Keratinocyte (primary cell): ENCODE measurements around the gene BANP. TPM values are rescaled to one million over a fixed set of nuclear protein-coding genes. Genes with fewer than 3 reads are reported as not detected.
"Not testable (repeated sequence)": the region's sequence is repeated elsewhere in the genome, so short reads cannot be mapped to it uniquely, and the experiment has no call there.

Experiments
- DNase-seq: peaks from one replicate; pipeline ENCODE4 v3.0.0-alpha.2; 2011; ENCODE audit warnings: low read depth, missing footprints, low spot score
- FAIRE-seq: peaks from 2 replicates; lab custom pipeline; 2011; peaks lifted over from hg19 to GRCh38; lab: Jason Lieb, UNC
- H2AFZ ChIP-seq: 2 replicates; pipeline ENCODE4 v1.6.0; 2012; ENCODE audit warnings: low read length, control low read depth, inconsistent platforms; ENCODE audit not compliant: control insufficient read depth
- H3K27ac ChIP-seq: 2 replicates; pipeline ENCODE4 v1.5.1; 2011; ENCODE audit warnings: low read length; ENCODE audit not compliant: control insufficient read depth, insufficient read depth
- H3K27me3 ChIP-seq: 3 replicates; pipeline ENCODE4 v1.6.0; 2011; ENCODE audit warnings: low read length; ENCODE audit not compliant: control insufficient read depth, insufficient read depth; ENCODE audit errors: extremely low read depth
- H3K36me3 ChIP-seq, 2 experiments: 2 replicates in 1 of 2; 3 replicates in 1 of 2; pipeline ENCODE4 v1.5.1; 2011; ENCODE audit warnings: low read length in 2 of 2, mild to moderate bottlenecking in 1 of 2; ENCODE audit not compliant: control insufficient read depth in 2 of 2, insufficient read depth in 2 of 2; ENCODE audit errors: extremely low read depth in 1 of 2
- H3K4me1 ChIP-seq: 3 replicates; pipeline ENCODE4 v1.5.1; 2011; ENCODE audit warnings: low read length; ENCODE audit not compliant: control insufficient read depth, insufficient read depth; ENCODE audit errors: extremely low read depth
- H3K4me2 ChIP-seq: 3 replicates; pipeline ENCODE4 v1.6.0; 2011; ENCODE audit warnings: low read depth, low read length; ENCODE audit not compliant: control insufficient read depth, insufficient read depth; ENCODE audit errors: extremely low read depth
- H3K4me3 ChIP-seq, 3 experiments: fragments of 200-600 bp in 1 of 3; sonication (generic) in 1 of 3; 2 replicates in 2 of 3; 3 replicates in 1 of 3; pipeline ENCODE4 v1.5.1; 2011 to 2016; ENCODE audit warnings: low read length in 3 of 3, mild to moderate bottlenecking in 3 of 3, control low read depth in 2 of 3, inconsistent platforms in 1 of 3, low read depth in 1 of 3, mixed read lengths in 1 of 3, mixed run types in 1 of 3, moderate library complexity in 1 of 3; ENCODE audit not compliant: control insufficient read depth in 2 of 3, insufficient read depth in 2 of 3; ENCODE audit errors: extremely low read depth in 1 of 3
- H3K79me2 ChIP-seq: 2 replicates; pipeline ENCODE4 v1.6.0; 2012; ENCODE audit warnings: low read length; ENCODE audit not compliant: control insufficient read depth, insufficient read depth
- H3K9ac ChIP-seq: 3 replicates; pipeline ENCODE4 v1.6.0; 2011; ENCODE audit warnings: low read length; ENCODE audit not compliant: control insufficient read depth, insufficient read depth; ENCODE audit errors: extremely low read depth
- H3K9me1 ChIP-seq: 3 replicates; pipeline ENCODE4 v1.6.0; 2011; ENCODE audit warnings: low read length; ENCODE audit not compliant: control insufficient read depth, insufficient read depth; ENCODE audit errors: extremely low read depth
- H3K9me3 ChIP-seq: 2 replicates; pipeline ENCODE4 v1.5.1; 2012; ENCODE audit warnings: low read depth, low read length; ENCODE audit not compliant: control insufficient read depth
- H4K20me1 ChIP-seq: 3 replicates; pipeline ENCODE4 v1.6.0; 2011; ENCODE audit warnings: low read length; ENCODE audit not compliant: control insufficient read depth, insufficient read depth; ENCODE audit errors: extremely low read depth
- EZH2 ChIP-seq: IDR thresholded peaks from one replicate; pipeline ENCODE4 v1.6.1; 2012; ENCODE audit warnings: inconsistent platforms, mild to moderate bottlenecking, low read length, moderate library complexity
- dilution Hi-C: fragments of 300-500 bp; cut with MboI; formaldehyde crosslinking; loops from one replicate; pipeline ENCODE4 v1.7.0; 2020; ENCODE audit warnings: low sequenced_read_pairs; ENCODE audit not compliant: extremely low pct_ligation_motif_present
- polyA plus RNA-seq, 5 experiments: library from polyadenylated mRNA; depleted of rRNA in 3 of 5; stranded (reverse) in 3 of 5; stranded (forward) in 1 of 5; unstranded in 1 of 5; fragments of >200 nt; gene quantifications; 1 replicate in 1 of 5; 2 replicates in 3 of 5; 3 replicates in 1 of 5; pipeline versions ENCODE4 v1.2.1 to v1.2.3, GENCODE V29; 2011 to 2012; ENCODE audit warnings: missing spikeins in 2 of 5, low read depth in 1 of 5, low replicate concordance in 1 of 5
- TF ChIP-seq, protein P1 (sequence below), 3 experiments: IDR thresholded peaks in 1 of 3; conservative IDR thresholded peaks in 1 of 3; optimal IDR thresholded peaks in 1 of 3; 2 replicates in 2 of 3; 3 replicates in 1 of 3; pipeline versions ENCODE3 to v1.5.1; 2011; ENCODE audit warnings: low read length in 3 of 3, mild to moderate bottlenecking in 3 of 3, moderate library complexity in 2 of 3, control low read depth in 1 of 3, inconsistent platforms in 1 of 3; ENCODE audit not compliant: insufficient read depth in 2 of 3; ENCODE audit errors: extremely low read depth in 1 of 3

BANP gene
- polyA plus RNA-seq, 1 donor (not counting 4 experiments of a cell fraction or from before 2014, with no cell fraction given): 10.8 TPM

DNA sequence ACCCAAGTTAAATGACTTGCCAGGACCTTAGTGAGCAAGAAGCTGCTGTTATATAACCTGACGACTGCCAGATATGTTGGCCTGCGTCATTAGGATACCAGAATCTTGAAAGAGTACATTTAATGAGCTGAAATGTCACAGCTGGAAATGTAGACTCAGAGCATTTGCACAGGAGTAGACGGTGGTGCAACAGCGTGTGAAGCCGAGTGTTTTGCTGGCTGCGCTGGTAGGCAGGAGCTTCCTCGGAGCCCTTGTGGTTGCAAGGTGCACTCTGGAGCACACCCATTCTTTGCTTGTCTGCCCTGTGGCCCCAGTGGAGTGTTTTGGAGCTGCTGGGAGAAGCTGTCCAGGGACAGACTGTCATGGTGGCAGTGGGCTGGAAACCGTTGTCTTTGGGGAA is 79.3 kb downstream of the BANP start:
- Histone ChIP-seq H3K27ac (no peak overlapping the region), H2AFZ (no peak overlapping the region), H3K4me1 (peaks cover under 1% of the 10 kb centered on the region), H3K27me3 (no peaks in the 10 kb centered on the region), H3K79me2 (no peaks in the 10 kb centered on the region), H3K36me3 (peaks cover 0 to 2% of the 10 kb centered on the region in 2 experiments), H3K9me3 (no peaks in the 10 kb centered on the region), H4K20me1 (no peaks in the 10 kb centered on the region), H3K9me1 (no peaks in the 10 kb centered on the region), H3K4me2 (no peak overlapping the region), H3K9ac (no peak overlapping the region), H3K4me3 (no peak overlapping the region)
- DNase-seq (no peak), FAIRE-seq (no peak)
- TF ChIP-seq, protein P1, sequence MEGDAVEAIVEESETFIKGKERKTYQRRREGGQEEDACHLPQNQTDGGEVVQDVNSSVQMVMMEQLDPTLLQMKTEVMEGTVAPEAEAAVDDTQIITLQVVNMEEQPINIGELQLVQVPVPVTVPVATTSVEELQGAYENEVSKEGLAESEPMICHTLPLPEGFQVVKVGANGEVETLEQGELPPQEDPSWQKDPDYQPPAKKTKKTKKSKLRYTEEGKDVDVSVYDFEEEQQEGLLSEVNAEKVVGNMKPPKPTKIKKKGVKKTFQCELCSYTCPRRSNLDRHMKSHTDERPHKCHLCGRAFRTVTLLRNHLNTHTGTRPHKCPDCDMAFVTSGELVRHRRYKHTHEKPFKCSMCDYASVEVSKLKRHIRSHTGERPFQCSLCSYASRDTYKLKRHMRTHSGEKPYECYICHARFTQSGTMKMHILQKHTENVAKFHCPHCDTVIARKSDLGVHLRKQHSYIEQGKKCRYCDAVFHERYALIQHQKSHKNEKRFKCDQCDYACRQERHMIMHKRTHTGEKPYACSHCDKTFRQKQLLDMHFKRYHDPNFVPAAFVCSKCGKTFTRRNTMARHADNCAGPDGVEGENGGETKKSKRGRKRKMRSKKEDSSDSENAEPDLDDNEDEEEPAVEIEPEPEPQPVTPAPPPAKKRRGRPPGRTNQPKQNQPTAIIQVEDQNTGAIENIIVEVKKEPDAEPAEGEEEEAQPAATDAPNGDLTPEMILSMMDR (optimal IDR thresholded peaks at IDR 0.05 in 1 of 3, IDR thresholded peaks at IDR 0.05 in 1 of 3, conservative IDR thresholded peaks at IDR 0.05 in 1 of 3; ENCODE audit: extremely low read depth in 1 of 3, insufficient read depth in 2 of 3, low read length in 3 of 3): no peak
- TF ChIP-seq EZH2: no peak
- dilution Hi-C loops: no loop called here

DNA sequence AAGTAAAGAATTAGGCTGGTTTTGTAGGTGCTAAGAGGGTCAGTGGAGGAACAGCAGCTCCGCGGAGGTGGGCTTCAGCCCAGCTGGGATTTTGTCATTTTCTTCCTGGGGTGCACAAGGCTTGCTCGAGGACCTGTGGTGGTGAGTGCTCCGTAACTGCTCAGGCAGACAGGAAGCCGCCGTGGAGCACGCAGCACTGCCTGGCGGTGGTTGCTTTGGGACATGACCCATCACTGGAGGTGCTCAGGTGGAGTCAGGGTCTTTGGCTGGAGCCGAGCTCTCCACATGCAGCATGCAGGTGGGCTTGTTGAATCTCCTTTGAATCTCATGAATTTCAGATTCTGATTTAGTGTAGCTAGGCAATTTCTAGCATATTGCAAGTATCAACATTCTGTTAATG is 79.7 kb downstream of the BANP start:
- dilution Hi-C loops, FAIRE-seq, H3K4me2 ChIP-seq: not testable (repeated sequence)

DNA sequence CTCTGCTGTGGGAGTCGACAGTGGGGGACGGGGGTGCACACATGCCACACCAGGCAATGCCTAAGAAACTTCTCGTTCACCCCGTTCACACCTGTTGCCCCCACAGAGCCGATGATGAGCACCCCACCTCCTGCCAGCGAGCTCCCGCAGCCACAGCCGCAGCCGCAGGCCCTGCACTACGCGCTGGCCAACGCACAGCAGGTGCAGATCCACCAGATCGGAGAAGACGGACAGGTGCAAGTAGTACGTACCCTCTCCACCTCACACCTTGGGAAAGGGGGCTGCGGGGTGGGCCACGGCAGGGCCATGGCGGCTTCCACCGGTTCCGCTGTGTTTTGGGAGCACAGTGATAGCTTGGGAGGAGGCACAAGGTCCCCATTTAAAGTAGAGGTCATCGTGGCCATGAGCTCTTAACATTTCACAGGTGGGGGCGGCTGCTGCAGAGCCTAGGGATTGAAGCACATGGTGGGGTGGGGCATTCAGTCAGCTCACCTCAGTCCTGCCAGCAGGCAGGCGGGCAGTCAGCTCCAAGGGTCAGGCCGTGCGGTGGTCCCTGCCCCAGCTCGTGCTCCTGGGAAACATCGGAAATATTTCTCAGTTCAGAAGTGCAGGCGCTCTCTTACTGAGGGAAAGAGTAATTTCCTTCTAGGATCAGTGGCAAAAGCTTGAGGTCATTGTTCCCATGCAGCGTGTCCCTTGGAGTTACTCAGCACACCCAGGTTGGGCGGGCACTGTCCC is 81.9 kb downstream of the BANP start:
- H3K27ac ChIP-seq, H2AFZ ChIP-seq, H3K9ac ChIP-seq, H3K9me1 ChIP-seq, H3K36me3 ChIP-seq, H3K4me2 ChIP-seq, FAIRE-seq, H3K4me1 ChIP-seq, H3K79me2 ChIP-seq, H4K20me1 ChIP-seq, H3K4me3 ChIP-seq, DNase-seq, H3K27me3 ChIP-seq, dilution Hi-C loops, H3K9me3 ChIP-seq: not testable (repeated sequence)

More for the DNA sequence above, 79.7 kb downstream of the BANP start:
- DNase-seq, H2AFZ ChIP-seq, H3K4me1 ChIP-seq, H4K20me1 ChIP-seq, H3K9me1 ChIP-seq, H3K9me3 ChIP-seq, H3K27ac ChIP-seq, H3K27me3 ChIP-seq, H3K4me3 ChIP-seq, H3K9ac ChIP-seq, H3K36me3 ChIP-seq, H3K79me2 ChIP-seq: not testable (repeated sequence)
